H1 (cell line): ENCODE data around the gene GNAQ. TPM values are rescaled to one million over a fixed set of nuclear protein-coding genes. Genes with fewer than 3 reads are reported as not detected.

Experiments
- CTCF ChIA-PET: fragments of 300-600 bp; sonication (Branson Sonifier 250); formaldehyde crosslinking; loops from one replicate; lab custom pipeline; 2021; ENCODE audit not compliant: partially characterized antibody; lab: Charles Lee
- POLR2A ChIA-PET: fragments of 300-600 bp; sonication (Branson Sonifier 250); formaldehyde crosslinking; loops from one replicate; lab custom pipeline; 2021; ENCODE audit warnings: inconsistent platforms; ENCODE audit not compliant: partially characterized antibody; lab: Charles Lee
- DNase-seq, 2 experiments: peaks; one replicate each; pipeline versions ENCODE4 v3.0.0 to v3.0.0-alpha.2; 2010 to 2022; ENCODE audit warnings: low spot score in 2 of 2, low read depth in 1 of 2, mixed read lengths in 1 of 2
- FAIRE-seq: peaks from 2 replicates; lab custom pipeline; 2011; peaks lifted over from hg19 to GRCh38; lab: Jason Lieb, UNC
- H2AFZ ChIP-seq: 2 replicates; pipeline ENCODE4 v1.8.1; 2012; ENCODE audit warnings: low read length, inconsistent platforms
- H2AK5ac ChIP-seq: 2 replicates; pipeline ENCODE4 v1.6.1; 2013; ENCODE audit warnings: low read depth, low read length
- H2BK120ac ChIP-seq: replicated peaks from 2 replicates; pipeline ENCODE3; 2013; ENCODE audit warnings: low read depth, low read length, inconsistent platforms
- H2BK12ac ChIP-seq: 2 replicates; pipeline ENCODE4 v1.6.1; 2013; ENCODE audit warnings: low read depth, low read length
- H2BK15ac ChIP-seq: 2 replicates; pipeline ENCODE4 v1.6.1; 2013; ENCODE audit warnings: low read length
- H2BK20ac ChIP-seq: 2 replicates; pipeline ENCODE4 v1.6.1; 2013; ENCODE audit warnings: low read length
- H2BK5ac ChIP-seq: 2 replicates; pipeline ENCODE4 v1.6.1; 2013; ENCODE audit warnings: low read depth, low read length
- H3K14ac ChIP-seq: 2 replicates; pipeline ENCODE4 v1.6.1; 2013; ENCODE audit warnings: inconsistent platforms; ENCODE audit not compliant: insufficient read length
- H3K18ac ChIP-seq: 2 replicates; pipeline ENCODE4 v1.6.1; 2013; ENCODE audit warnings: low read length; ENCODE audit errors: extremely low read depth
- H3K23ac ChIP-seq: 2 replicates; pipeline ENCODE4 v1.6.1; 2013; ENCODE audit warnings: inconsistent platforms; ENCODE audit not compliant: insufficient read length
- H3K23me2 ChIP-seq: 2 replicates; pipeline ENCODE4 v1.6.1; 2013; ENCODE audit warnings: low read depth, low read length
- H3K27ac ChIP-seq: 2 replicates; pipeline ENCODE4 v1.6.1; 2011; ENCODE audit warnings: low read depth, low read length, inconsistent platforms
- H3K27me3 ChIP-seq, 4 experiments: replicated peaks in 1 of 4; 1 replicate in 1 of 4; 2 replicates in 3 of 4; pipeline versions ENCODE4 v1.6.1 to v1.8.1; 2011 to 2013; ENCODE audit warnings: low read length in 3 of 4, mild to moderate bottlenecking in 3 of 4, inconsistent platforms in 2 of 4, mixed read lengths in 2 of 4, moderate library complexity in 1 of 4; ENCODE audit not compliant: control insufficient read depth in 3 of 4, insufficient read depth in 3 of 4; ENCODE audit errors: extremely low read depth in 1 of 4
- H3K36me3 ChIP-seq, 4 experiments: 2 replicates each; pipeline versions ENCODE4 v1.6.1 to v1.8.1; 2011 to 2013; ENCODE audit warnings: mild to moderate bottlenecking in 4 of 4, low read length in 3 of 4, moderate library complexity in 2 of 4, control low read depth in 1 of 4, inconsistent platforms in 1 of 4; ENCODE audit not compliant: insufficient read depth in 4 of 4, control insufficient read depth in 2 of 4
- H3K4ac ChIP-seq: replicated peaks from 2 replicates; pipeline ENCODE3; 2013; ENCODE audit warnings: low read length, low read depth, mixed read lengths, inconsistent platforms; ENCODE audit not compliant: insufficient read length
- H3K4me1 ChIP-seq, 4 experiments: replicated peaks in 1 of 4; 1 replicate in 1 of 4; 2 replicates in 3 of 4; pipeline versions ENCODE4 v1.6.1 to v1.8.1; 2011 to 2013; ENCODE audit warnings: low read length in 3 of 4, inconsistent platforms in 2 of 4, mixed read lengths in 1 of 4; ENCODE audit not compliant: insufficient read depth in 4 of 4, control insufficient read depth in 3 of 4
- H3K4me2 ChIP-seq, 2 experiments: 2 replicates each; pipeline versions ENCODE4 v1.6.1 to v1.8.1; 2011 to 2013; ENCODE audit warnings: low read depth in 2 of 2, low read length in 2 of 2, control low read depth in 1 of 2, inconsistent platforms in 1 of 2, mild to moderate bottlenecking in 1 of 2; ENCODE audit not compliant: insufficient read depth in 1 of 2
- H3K4me3 ChIP-seq, 4 experiments: fragments of 200-600, 300-600 bp in 1 of 4; sonication (generic), shearing (Covaris generic), sonication (Bioruptor Twin) in 1 of 4; 2 replicates each; pipeline versions ENCODE4 v1.5.1 to v1.8.1; 2011 to 2016; ENCODE audit warnings: low read length in 4 of 4, low read depth in 3 of 4, control low read depth in 2 of 4, inconsistent platforms in 2 of 4, mild to moderate bottlenecking in 2 of 4, mixed read lengths in 1 of 4, moderate library complexity in 1 of 4; ENCODE audit not compliant: insufficient read depth in 2 of 4; ENCODE audit errors: extremely low read depth in 1 of 4
- H3K56ac ChIP-seq: replicated peaks from 2 replicates; pipeline ENCODE3; 2013; ENCODE audit warnings: low read depth, mild to moderate bottlenecking, mixed read lengths, low read length, inconsistent platforms; ENCODE audit not compliant: insufficient read length
- H3K79me1 ChIP-seq: 2 replicates; pipeline ENCODE4 v1.6.1; 2013; ENCODE audit warnings: low read depth, low read length, control low read depth
- H3K79me2 ChIP-seq, 2 experiments: 2 replicates each; pipeline versions ENCODE4 v1.6.1 to v1.8.1; 2012 to 2013; ENCODE audit warnings: low read length in 2 of 2, mild to moderate bottlenecking in 2 of 2, inconsistent platforms in 1 of 2; ENCODE audit not compliant: insufficient read depth in 2 of 2, control insufficient read depth in 1 of 2
- H3K9ac ChIP-seq, 4 experiments: replicated peaks in 1 of 4; 1 replicate in 1 of 4; 2 replicates in 3 of 4; pipeline versions ENCODE4 v1.6.1 to v1.8.1; 2011 to 2013; ENCODE audit warnings: low read depth in 3 of 4, low read length in 3 of 4, control low read depth in 2 of 4, mild to moderate bottlenecking in 2 of 4, moderate library complexity in 2 of 4, inconsistent platforms in 1 of 4; ENCODE audit errors: extremely low read depth in 1 of 4
- H3K9me3 ChIP-seq, 2 experiments: 2 replicates each; pipeline versions ENCODE4 v1.6.1 to v1.8.1; 2012 to 2013; ENCODE audit warnings: mild to moderate bottlenecking in 2 of 2, moderate library complexity in 2 of 2, control low read depth in 1 of 2, inconsistent platforms in 1 of 2, low read depth in 1 of 2, low read length in 1 of 2, mixed read lengths in 1 of 2; ENCODE audit not compliant: insufficient read depth in 2 of 2
- H4K20me1 ChIP-seq, 2 experiments: replicated peaks in 1 of 2; 2 replicates each; pipeline versions ENCODE3 to v1.8.1; 2011 to 2013; ENCODE audit warnings: inconsistent platforms in 2 of 2, low read length in 2 of 2, mild to moderate bottlenecking in 1 of 2; ENCODE audit not compliant: insufficient read depth in 2 of 2, control insufficient read depth in 1 of 2
- H4K5ac ChIP-seq: 2 replicates; pipeline ENCODE4 v1.6.1; 2013; ENCODE audit warnings: low read length, low read depth, mixed read lengths, inconsistent platforms; ENCODE audit not compliant: insufficient read length
- H4K8ac ChIP-seq: 2 replicates; pipeline ENCODE4 v1.8.0; 2013; ENCODE audit warnings: mild to moderate bottlenecking, moderate library complexity, low read length, inconsistent platforms; ENCODE audit not compliant: insufficient read depth; ENCODE audit errors: extremely low read depth
- H4K91ac ChIP-seq: replicated peaks from 2 replicates; pipeline ENCODE3; 2013; ENCODE audit warnings: low read length, mixed read lengths, inconsistent platforms; ENCODE audit not compliant: insufficient read length
- TBP ChIP-seq: IDR thresholded peaks from 2 replicates; pipeline ENCODE4 v1.6.1; 2011; ENCODE audit warnings: low read depth, low read length, improper control_type of control experiment
- WGBS, 2 experiments: shearing (Covaris generic) in 1 of 2; methylation state at CpG; one replicate each; pipeline versions ENCODE4 v1.1.6 to v1.1.7; 2013 to 2015; ENCODE audit warnings: low lambda C conversion rate in 2 of 2, mixed read lengths in 2 of 2, inconsistent platforms in 1 of 2, low coverage in 1 of 2, missing lambda C conversion rate in 1 of 2; ENCODE audit not compliant: insufficient replicate concordance in 2 of 2, insufficient coverage in 1 of 2, insufficient read length in 1 of 2; ENCODE audit errors: extremely low coverage in 1 of 2, missing lambda C conversion rate in 1 of 2; 5-methylcytosine and 5-hydroxymethylcytosine counted together
- polyA plus RNA-seq, 7 experiments: library from polyadenylated mRNA; depleted of rRNA in 3 of 7; stranded (reverse) in 5 of 7; unstranded in 2 of 7; fragments of >200 nt in 5 of 7; fragments of 200-250 nt in 2 of 7; gene quantifications; 1 replicate in 5 of 7; 2 replicates in 1 of 7; 4 replicates in 1 of 7; pipeline versions ENCODE4 v1.2.1 to v1.2.3, GENCODE V29; 2011 to 2013; ENCODE audit warnings: missing spikeins in 2 of 7, mixed read lengths in 2 of 7
- total RNA-seq: library from RNA; stranded (reverse); fragmentation: NEBNext Ultra II Directional; extraction: Animal tissue kit (Norgen Biotek cat#: 25700); gene quantifications from 2 replicates; pipeline ENCODE4 v1.2.1, GENCODE V29; 2021

Gene GNAQ
- total and polyA plus RNA-seq, 2 of the 8 experiments (the other 6 are each of a cell fraction or from before 2014, with no cell fraction given), result 22.8 to 63.8 TPM

DNA sequence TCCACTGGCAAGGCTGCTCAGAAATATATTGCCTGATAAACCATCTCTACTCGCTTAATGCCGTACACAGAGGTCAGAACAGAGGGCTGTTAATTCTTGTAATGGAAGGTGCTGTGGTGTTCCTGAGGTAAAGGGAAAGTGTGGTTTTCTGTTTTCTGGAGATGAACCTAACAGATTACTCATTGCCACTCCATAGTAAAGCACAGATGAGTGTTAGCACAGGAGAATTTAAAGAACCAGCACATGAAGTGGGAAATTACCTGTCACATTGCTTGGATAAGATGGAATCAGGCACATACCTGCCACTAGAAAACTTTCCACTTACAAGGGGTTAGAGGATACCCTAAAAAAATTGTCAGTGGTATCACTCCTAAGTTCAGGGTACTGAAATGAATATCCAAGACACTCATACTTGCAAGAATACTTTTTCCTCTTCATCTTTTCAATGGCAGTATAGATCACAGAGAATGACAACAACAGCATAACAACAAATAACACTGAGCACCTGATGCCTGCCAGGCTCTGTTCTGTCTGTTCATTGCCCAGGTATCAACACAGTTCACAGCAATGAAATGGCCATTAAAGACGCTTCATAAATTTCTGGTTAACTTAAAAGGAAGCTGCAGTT lies 230.6 kb downstream of the GNAQ start:
- Histone ChIP-seq H3K56ac (no peak overlapping the region), H2BK12ac (no peak overlapping the region), H3K9me3 (no peaks in the 10 kb centered on the region), H3K4me3 (no peak overlapping the region), H3K4ac (no peak overlapping the region), H2BK120ac (no peak overlapping the region), H2BK15ac (no peak overlapping the region), H4K5ac (no peak overlapping the region), H3K23ac (no peak overlapping the region), H4K20me1 (peaks cover 0 to 2% of the 10 kb centered on the region in 2 experiments), H2BK20ac (no peak overlapping the region), H3K79me2 (no peaks in the 10 kb centered on the region), H3K36me3 (peaks cover 0 to 3% (median 0%) of the 10 kb centered on the region in 4 experiments; a peak in 1 of 8 replicates), H3K4me2 (no peak overlapping the region), H3K27me3 (no peaks in the 10 kb centered on the region), H3K14ac (no peak overlapping the region), H3K79me1 (no peaks in the 10 kb centered on the region), H2BK5ac (no peak overlapping the region), H3K23me2 (no peaks in the 10 kb centered on the region), H3K4me1 (no peaks in the 10 kb centered on the region; a peak in 2 of 7 replicates), H3K18ac (no peak overlapping the region), H2AK5ac (no peak overlapping the region), H4K91ac (no peak overlapping the region), H3K27ac (no peak overlapping the region), H3K9ac (no peak overlapping the region), H2AFZ (no peak overlapping the region), H4K8ac (no peak overlapping the region)
- no peak for TF ChIP-seq TBP
- DNase-seq, result no peak
- WGBS, 2 experiments, result 91% methylated on average over 3 of the region's 3 CpGs; no CpG with 5 or more reads in 1 of the 2 experiments
- POLR2A ChIA-PET, result interaction anchor here (1.1 kb wide), 1 partner anchor 10 kb away, joined by 3 read pairs; no protein-coding TSS in a partner anchor
- CTCF ChIA-PET, result interaction anchor here (0.6 kb wide), 1 partner anchor 79 kb away, joined by 3 read pairs; no protein-coding TSS in a partner anchor
- no peak for FAIRE-seq
